Smooth muscle cell of the umbilical artery (primary cell): ENCODE results near the gene SREK1IP1. TPM values are rescaled to one million over a fixed set of nuclear protein-coding genes. Genes with fewer than 3 reads are reported as not detected.

Experiments
- total RNA-seq: library from RNA; depleted of rRNA; stranded (reverse); fragments of >200 nt; gene quantifications from 2 replicates; pipeline ENCODE4 v1.2.3, GENCODE V29; 2014

The SREK1IP1 gene
- 8.6 and 13.3 TPM in 2 replicates for total RNA-seq

DNA sequence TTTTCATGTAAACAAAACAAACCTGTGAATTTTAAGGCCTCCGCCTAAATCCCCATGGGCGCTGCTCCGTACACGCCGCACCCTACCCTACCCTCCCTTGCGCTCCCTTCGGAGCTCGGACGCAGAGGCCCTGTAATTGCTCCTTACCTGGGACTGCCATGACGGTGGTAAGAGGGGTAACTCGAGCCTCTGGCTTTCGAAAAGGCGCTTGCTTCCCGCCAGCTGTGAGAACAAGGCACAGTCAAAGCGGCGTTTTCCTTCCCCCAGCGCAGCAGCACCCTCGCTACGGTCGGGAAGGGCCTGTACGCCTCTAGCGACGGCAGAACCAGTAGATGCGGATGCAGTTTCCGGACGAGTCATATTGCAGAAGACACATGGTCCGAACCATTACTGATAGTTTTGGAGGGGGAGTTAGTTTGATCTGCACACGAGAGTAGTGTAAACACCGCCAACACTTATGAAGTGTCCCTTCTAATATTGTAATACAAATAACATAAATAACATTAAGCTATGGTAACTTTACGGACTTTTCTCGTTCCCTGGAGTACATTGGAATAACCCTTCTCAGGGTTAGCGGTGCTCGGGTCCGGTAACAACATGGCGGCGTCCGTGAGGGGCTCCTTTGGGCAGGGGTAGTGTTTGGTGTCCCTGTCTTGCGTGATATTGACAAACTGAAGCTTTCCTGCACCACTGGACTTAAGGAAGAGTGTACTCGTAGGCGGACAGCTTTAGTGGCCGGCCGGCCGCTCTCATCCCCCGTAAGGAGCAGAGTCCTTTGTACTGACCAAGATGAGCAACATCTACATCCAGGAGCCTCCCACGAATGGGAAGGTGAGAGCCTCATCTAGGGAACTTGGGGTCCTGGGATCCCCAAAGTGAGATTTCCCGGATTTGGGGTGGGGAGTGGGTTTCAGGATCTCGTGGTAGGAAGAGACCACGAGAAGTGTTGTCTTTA lies at the start of gene SREK1IP1, which contains the start of gene CWC27:
SREK1IP1 (minus strand) TSS at position 334 of the 955 bp plus-strand sequence; CDS start at position 160, 174 bp downstream.
CWC27 (plus strand) TSS at position 573 of the 955 bp plus-strand sequence; CDS start at position 790, 217 bp downstream.

DNA sequence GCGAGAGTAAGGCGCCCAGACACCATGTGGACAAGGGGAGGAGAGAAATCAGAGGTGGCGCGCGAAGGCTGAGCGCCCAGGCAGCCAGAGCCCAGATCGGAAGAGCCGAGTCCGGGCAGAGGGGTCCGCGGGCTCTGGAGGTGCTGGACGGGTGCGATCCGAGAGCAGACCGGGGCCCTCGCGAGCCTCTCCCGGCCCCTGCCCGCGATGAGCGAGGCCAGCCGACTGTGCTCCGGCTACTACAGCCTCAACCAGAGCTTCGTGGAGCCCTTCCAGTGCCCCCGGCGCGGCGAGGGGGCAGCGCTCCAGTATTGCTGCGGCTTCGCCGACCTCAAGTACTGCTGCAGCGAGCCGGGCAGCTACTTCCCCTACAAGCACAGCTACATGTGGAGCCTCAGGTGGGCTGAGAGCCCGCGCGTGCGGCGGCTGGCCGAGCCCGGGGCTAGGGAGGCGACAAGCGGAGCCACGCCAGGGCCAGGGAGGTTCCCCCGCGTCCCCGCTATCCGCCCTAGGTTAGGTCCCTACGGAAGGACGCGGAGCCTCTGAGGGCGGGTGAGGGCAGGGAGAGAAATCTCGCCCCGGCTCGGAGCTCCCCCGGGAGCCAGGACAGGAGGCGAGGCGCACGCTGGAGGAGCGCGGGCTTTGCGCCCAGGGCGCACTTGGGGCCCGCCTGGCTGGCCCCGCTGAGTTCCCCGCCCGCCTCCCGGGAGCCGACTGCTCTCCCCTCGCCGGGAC lies 77.9 kb downstream of the SREK1IP1 start, which contains the start of gene SHISAL2B:
SHISAL2B (plus strand) TSS at position 87 of the 735 bp plus-strand sequence; CDS start at position 208, 121 bp downstream.

Other genes with a start within 250 kb of the SREK1IP1 start
- gene SHISAL2B, start 78.2 kb downstream of the SREK1IP1 start, total RNA-seq, result not detected in 2 replicates
- 11.9 and 17.3 TPM in 2 replicates for gene CWC27, start 239 bp upstream of the SREK1IP1 start, total RNA-seq